Neural progenitor cell (in vitro differentiated cells): ENCODE measurements around the gene TMPRSS11D.

Source experiments
- CTCF ChIP-seq: fragments of 200-600 bp; sonication (generic); IDR thresholded peaks from 2 replicates; pipeline ENCODE4 v1.5.1; 2017; ENCODE audit warnings: antibody characterized with exemption, mild to moderate bottlenecking
- EZH2 ChIP-seq: fragments of 200-600 bp; sonication (generic); IDR thresholded peaks from 2 replicates; pipeline ENCODE4 v1.6.1; 2017; ENCODE audit warnings: antibody characterized with exemption, mild to moderate bottlenecking, moderate library complexity
- EZH2phosphoT487 ChIP-seq: fragments of 200-600 bp; sonication (generic); IDR thresholded peaks from 2 replicates; pipeline ENCODE4 v1.6.1; 2017; ENCODE audit warnings: antibody characterized with exemption

- TF ChIP-seq CTCF (no peak), EZH2 (no peak), EZH2phosphoT487 (no peak)
These were observed 49.2 kb upstream of the TMPRSS11D start for GRCh38 chr4:67933038-67933437.
